Measurements from ENCODE around the gene RAD51B.

- TF ChIP-seq CTCF (IDR thresholded peaks at IDR 0.05): no peak
- no peak for TF ChIP-seq POLR2A (IDR thresholded peaks at IDR 0.05)
Observed at GRCh38 chr14:68458253-68458652, 638.7 kb downstream of the RAD51B start.
